Activated CD8-positive, alpha-beta T cell treated with anti-CD3 and anti-CD28 coated beads for 36 hours (primary cell): ENCODE measurements around the gene L1CAM. TPM values are rescaled to one million over a fixed set of nuclear protein-coding genes. Genes with fewer than 3 reads are reported as not detected.
A peak's percentile ranks its signal among the peaks of the same experiment; 100 is the strongest.

Source experiments
- ATAC-seq: fragments of 200-7000 bp; cut with Tn5 transposase; one replicate; pipeline ENCODE4 v1.10.0; 2021; ENCODE audit warnings: mild to moderate bottlenecking, moderate library complexity
- CTCF ChIA-PET: fragments of 350-600 bp; sonication (Branson Sonifier 250); formaldehyde crosslinking; loops from one replicate; lab custom pipeline; 2021; ENCODE audit warnings: antibody characterized with exemption; lab: Charles Lee
- POLR2A ChIA-PET: fragments of 350-600 bp; sonication (Branson Sonifier 250); formaldehyde crosslinking; loops from one replicate; lab custom pipeline; 2021; ENCODE audit warnings: antibody characterized with exemption; lab: Charles Lee
- DNase-seq: peaks from one replicate; pipeline ENCODE4 v3.0.0-alpha.2; 2020
- H3K27ac Mint-ChIP-seq: one replicate; pipeline ENCODE4 v1.8.0; 2021; ENCODE audit warnings: mild to moderate bottlenecking, mixed read lengths
- H3K27me3 Mint-ChIP-seq: one replicate; pipeline ENCODE4 v1.8.0; 2021; ENCODE audit warnings: mixed read lengths
- H3K36me3 Mint-ChIP-seq: one replicate; pipeline ENCODE4 v1.8.0; 2021; ENCODE audit warnings: low read depth, mixed read lengths
- H3K4me1 Mint-ChIP-seq: one replicate; pipeline ENCODE4 v1.8.0; 2021; ENCODE audit warnings: low read depth, mixed read lengths
- H3K4me3 Mint-ChIP-seq: one replicate; pipeline ENCODE4 v1.8.0; 2021; ENCODE audit warnings: mild to moderate bottlenecking, moderate library complexity, mixed read lengths
- H3K9me3 Mint-ChIP-seq: one replicate; pipeline ENCODE4 v1.8.0; 2021; ENCODE audit warnings: mixed read lengths
- CTCF ChIP-seq: fragments of 200-600 bp; IDR thresholded peaks from one replicate; pipeline ENCODE4 v1.8.0; 2022; ENCODE audit warnings: antibody characterized with exemption, mild to moderate bottlenecking
- intact Hi-C: fragments of 100-400 bp; cut with micrococcal nuclease; formaldehyde crosslinking; loops from one replicate; pipeline ENCODE4 v1.10.0; 2022
- total RNA-seq, 2 experiments: library from RNA; stranded (reverse); gene quantifications; one replicate each; pipeline ENCODE4 v1.2.3, GENCODE V29; 2021

The L1CAM gene
- total RNA-seq, 2 experiments from 2014 or later = 2.1 to 2.2 TPM

GRCh38 chrX:153829799-153830639, 56.0 kb downstream of the L1CAM start, which contains the start of gene PDZD4:
TSS of gene PDZD4 (minus strand) at chrX:153830544. CDS start at chrX:153830298, 246 bp downstream.
- peaks cover 6% of the 10 kb centered on the region for H3K4me1 Mint-ChIP-seq
- no peak for TF ChIP-seq CTCF
- H3K4me3 Mint-ChIP-seq = peak within 1 kb of the TSS; percentile 37
- ChIA-PET POLR2A (no interaction called here), CTCF (no interaction called here)
- ATAC-seq (peak; percentile 60), DNase-seq (no peak)
- no peaks in the 10 kb centered on the region for H3K9me3 Mint-ChIP-seq
- H3K36me3 Mint-ChIP-seq = no peaks in the 10 kb centered on the region
- H3K27me3 Mint-ChIP-seq = peaks cover 5% of the 10 kb centered on the region
- intact Hi-C loops = no loop called here
- H3K27ac Mint-ChIP-seq = no peak within 1 kb of the TSS

DNA sequence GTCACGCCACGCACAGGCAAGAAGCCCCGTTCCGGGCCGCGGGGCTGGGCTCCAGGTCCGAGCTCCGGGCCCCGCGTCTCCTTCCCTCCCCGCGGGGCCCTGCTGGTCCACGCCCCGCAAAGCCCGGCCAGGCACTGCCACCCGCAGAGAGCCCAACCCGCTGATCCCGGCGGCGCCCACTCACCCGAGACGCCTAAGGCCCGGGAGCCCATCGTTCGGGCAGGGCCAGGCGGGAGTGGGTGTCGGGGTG, 56.5 kb downstream of the L1CAM start:
- Mint-ChIP-seq H3K4me1 (peaks cover 6% of the 10 kb centered on the region), H3K4me3 (peak overlapping the region; percentile 19), H3K27ac (no peak overlapping the region), H3K9me3 (no peaks in the 10 kb centered on the region), H3K36me3 (no peaks in the 10 kb centered on the region), H3K27me3 (peaks cover 5% of the 10 kb centered on the region)
- ChIA-PET POLR2A (no interaction called here), CTCF (no interaction called here)
- DNase-seq = no peak
- intact Hi-C loops = no loop called here
- no peak for TF ChIP-seq CTCF
- ATAC-seq = no peak

DNA sequence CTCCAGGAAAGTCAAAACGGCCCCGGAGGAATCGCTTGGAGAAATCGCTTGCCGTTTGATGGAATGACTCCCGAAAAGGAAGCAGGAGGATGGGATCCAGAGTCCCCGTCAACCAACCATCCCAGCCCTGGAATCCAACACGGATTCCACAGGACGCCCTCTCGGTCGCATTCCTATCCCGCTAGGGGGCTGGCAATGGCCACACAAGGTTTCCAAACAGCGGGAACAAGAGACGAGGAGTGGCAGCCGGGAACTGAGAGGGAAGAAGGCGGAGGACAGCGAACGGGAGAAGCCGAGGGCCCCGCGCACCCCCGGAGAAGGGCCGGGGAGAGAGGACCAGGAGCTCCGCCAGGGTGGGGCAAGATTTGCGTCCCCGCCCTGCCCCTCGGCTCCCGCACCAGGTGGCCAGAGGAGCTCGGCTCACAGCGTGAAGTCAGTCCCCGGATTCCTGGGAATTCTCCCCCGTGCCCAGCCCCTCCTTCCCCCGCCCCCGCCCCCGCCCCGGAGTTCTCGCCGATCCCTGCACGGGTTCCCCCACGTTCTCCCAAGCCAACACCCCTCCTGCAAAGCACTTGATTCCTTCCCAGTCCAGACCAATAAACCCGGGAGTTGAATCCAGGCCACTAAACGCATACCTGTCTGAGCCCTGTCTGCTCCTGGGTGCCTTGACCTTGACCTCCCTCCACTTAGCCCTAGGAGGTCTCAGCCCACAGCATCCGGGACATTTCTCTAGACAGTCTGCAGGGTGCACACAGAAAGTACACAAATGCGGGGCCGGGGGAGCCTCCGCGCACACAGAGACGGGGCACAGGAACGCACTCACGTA, 57.0 kb downstream of the L1CAM start:
- Mint-ChIP-seq H3K27me3 (peaks cover 5% of the 10 kb centered on the region), H3K4me3 (peak overlapping the region; percentile 19), H3K36me3 (no peaks in the 10 kb centered on the region), H3K4me1 (peaks cover 6% of the 10 kb centered on the region), H3K9me3 (no peaks in the 10 kb centered on the region), H3K27ac (no peak overlapping the region)
- POLR2A ChIA-PET = no interaction called here
- intact Hi-C loops = no loop called here
- CTCF ChIA-PET = no interaction called here
- TF ChIP-seq CTCF = no peak
- peak; percentile 21 for ATAC-seq
- no peak for DNase-seq

GRCh38 chrX:153828308-153828707, 57.7 kb downstream of the L1CAM start:
- Mint-ChIP-seq H3K4me1 (peaks cover 6% of the 10 kb centered on the region), H3K36me3 (no peaks in the 10 kb centered on the region), H3K27me3 (peaks cover 5% of the 10 kb centered on the region), H3K4me3 (no peak overlapping the region), H3K9me3 (no peaks in the 10 kb centered on the region), H3K27ac (no peak overlapping the region)
- intact Hi-C loops = no loop called here
- DNase-seq = no peak
- ATAC-seq = no peak
- ChIA-PET POLR2A (no interaction called here), CTCF (no interaction called here)
- no peak for TF ChIP-seq CTCF

DNA sequence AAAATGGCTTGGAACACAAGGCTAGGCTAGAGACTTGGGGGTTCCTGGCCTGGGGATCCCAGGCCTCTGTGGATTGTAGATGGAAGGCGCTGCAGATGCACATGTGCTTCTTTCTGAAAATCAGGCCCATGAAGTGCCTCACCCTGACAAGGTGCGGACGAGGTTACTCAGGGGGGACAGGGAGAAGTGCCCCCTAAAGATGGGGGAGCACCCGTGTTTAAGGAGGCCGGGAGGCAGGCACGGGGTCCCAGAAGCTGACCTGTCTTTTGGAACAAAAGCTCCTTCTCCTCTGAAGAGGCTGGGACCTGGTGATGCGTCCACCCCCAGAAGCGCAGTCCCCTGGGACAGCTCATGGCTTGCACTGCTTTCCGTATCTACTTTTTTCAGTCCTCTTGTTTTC, 58.1 kb downstream of the L1CAM start:
- no peak for DNase-seq
- Mint-ChIP-seq H3K4me3 (no peak overlapping the region), H3K4me1 (peaks cover 6% of the 10 kb centered on the region), H3K9me3 (no peaks in the 10 kb centered on the region), H3K36me3 (no peaks in the 10 kb centered on the region), H3K27ac (no peak overlapping the region), H3K27me3 (peaks cover 5% of the 10 kb centered on the region)
- POLR2A ChIA-PET = interaction anchor here (0.8 kb wide), 1 partner anchor 9 kb away, joined by 3 read pairs; no protein-coding TSS in a partner anchor
- intact Hi-C loops = no loop called here
- CTCF ChIA-PET = no interaction called here
- no peak for ATAC-seq
- no peak for TF ChIP-seq CTCF
